Activated CD4-positive, alpha-beta T cell treated with anti-CD3 and anti-CD28 coated beads for 4 hours (primary cell): ENCODE results near the gene ATP9B.
A peak's percentile ranks its signal among the peaks of the same experiment; 100 is the strongest.
"Not testable (repeated sequence)": the region's sequence is repeated elsewhere in the genome, so short reads cannot be mapped to it uniquely, and the experiment has no call there.

Experiments
- DNase-seq, 2 donors: peaks; one replicate each; pipeline ENCODE4 v3.0.0-alpha.2; 2020

Gene ATP9B

DNA sequence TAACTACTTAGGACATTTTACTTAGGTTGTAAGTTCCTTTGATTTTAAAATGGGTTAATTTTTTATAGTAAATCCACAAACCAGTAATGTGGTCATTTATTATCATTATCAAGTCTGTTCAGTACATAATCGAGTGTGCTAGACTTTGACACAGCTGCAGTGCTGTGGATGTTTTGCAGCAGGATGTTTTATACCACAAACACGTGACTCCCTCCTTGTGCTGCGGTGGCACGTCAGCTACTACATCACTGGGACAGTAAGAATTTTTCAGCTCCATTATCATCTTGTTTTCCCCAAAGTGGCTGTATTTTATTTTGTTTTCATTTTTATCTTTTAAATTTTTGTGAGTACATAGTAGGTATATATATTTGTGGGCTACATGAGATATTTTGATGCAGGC is 70.0 kb downstream of the ATP9B start:
- DNase-seq, result peak in 1 of 2 donors; percentile 11

DNA sequence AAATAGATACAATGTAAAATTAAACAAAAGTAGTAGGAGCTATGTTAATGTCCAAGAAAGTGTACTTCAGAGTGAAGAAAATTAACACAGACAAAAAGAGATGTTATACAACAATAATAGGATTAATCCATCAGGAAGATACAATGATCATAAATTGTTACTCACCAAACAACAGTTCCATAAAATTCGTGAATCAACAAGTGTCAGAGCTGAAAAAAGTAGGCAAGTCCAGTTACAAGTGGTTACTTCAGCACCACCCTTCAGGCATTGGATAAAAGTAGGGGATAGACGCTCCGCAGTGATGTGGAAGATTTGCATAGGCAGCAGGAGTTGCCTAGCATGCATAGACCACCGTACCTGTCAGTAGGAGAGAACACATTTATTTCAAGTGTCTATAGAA is 77.8 kb downstream of the ATP9B start:
- no peak for DNase-seq

DNA sequence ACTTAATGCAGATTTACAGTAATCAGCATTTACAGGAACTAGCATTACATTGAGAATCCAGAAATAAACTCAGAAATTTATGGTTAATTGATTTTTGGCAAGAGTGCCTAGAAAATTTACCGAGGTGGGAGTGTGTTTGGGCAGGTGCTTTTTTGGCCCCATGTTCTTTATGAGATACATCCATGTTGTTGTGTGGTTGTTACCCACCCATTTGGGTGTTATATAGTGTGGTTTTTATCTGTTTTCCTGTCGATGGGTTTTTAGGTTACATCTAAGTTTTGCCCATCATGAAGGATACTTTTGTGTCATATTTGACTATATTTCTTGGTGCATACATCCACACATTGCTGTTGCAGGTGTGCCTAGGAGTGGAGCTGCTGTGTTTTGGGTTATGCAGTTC is 82.0 kb downstream of the ATP9B start:
- DNase-seq, result no peak

DNA sequence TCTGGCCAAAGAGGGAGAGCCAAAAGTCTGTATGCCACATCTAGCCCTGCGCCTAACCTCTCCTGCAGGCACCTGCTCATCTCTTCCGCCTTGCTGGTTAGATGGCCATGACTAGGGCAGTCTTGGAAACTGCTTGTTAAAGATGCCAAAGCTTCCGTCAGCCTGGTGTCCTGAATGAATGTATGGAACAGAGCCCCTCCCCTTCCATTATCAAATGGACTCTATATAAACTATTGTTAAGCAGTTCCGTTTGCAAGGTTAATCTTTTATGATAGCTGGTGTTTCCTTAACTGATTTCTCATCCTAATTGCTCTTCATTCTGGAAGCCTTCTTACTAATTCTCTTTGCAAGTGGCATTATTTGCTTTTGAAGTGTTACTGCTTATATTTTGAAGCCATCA is 87.1 kb downstream of the ATP9B start:
- no peak for DNase-seq

DNA sequence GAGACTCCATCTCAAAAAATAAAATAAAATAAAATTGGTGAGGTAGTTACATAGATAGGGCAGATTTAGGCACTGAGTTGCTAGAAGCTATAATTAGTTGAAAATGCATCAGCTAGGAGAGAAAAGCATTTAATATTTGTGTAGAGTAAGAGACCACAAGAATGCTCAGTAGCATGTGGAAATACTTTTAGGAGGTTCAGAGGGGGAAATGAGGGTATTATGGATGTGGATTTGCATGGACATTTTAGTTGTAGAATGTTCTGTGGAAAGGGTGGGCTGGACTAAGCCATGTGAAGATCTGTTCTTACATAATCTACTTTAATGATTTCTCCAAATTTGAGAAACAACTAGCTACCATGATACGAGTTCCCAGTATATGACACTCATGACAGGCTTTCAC is 95.5 kb downstream of the ATP9B start:
- no peak for DNase-seq

DNA sequence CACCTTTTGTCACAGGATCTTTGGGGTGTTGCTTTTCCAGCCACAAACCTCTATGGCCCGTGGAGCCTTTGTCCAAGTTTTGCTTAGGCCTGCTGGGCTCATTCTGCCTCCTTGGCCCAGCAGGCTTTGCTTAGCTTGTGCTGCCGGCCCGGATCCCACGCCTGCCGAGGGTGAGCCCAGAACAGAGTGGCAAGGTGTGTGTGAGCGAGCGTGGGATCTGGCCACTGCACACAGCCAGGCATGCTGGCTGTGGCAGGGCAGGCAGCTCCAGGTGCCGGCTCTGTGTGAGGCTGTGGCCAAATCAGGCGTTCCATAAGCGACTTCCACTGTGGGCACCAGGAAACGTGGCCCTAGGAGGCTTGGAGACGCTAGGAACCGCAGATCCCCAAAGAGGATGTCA is 97.5 kb downstream of the ATP9B start:
- no peak for DNase-seq

DNA sequence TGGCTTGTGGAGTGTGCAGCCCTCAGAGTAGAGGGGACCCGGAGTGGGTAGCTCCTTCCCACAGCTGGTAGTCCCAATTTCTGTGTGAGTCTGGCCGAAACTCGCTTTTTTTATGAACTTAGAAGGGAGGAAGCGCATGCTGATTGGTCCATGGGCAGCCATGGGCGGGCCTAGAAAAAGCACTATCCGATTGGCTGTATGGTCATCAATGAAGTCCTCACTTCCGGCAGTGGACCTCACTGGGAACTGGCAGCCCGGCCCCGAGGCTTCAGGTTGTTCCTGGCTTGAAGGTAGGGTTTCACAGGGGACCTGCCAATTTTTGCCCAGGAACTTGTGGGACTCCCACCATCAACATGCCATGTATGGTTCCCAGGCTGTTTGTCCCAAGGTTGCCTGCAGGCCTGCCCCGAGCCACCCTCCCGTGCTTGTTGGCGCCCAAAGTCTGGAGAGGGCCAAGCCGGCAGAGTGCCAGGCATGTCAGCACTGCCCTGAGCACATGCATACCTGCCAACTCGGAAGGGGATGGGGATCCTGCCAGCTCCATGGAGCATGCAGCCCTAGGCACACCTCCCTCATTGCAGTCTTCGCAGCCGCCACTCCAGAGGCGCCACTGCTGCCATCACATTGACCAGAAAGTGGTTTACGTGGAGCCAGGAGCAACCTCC is 98.5 kb downstream of the ATP9B start:
- DNase-seq, result no peak

DNA sequence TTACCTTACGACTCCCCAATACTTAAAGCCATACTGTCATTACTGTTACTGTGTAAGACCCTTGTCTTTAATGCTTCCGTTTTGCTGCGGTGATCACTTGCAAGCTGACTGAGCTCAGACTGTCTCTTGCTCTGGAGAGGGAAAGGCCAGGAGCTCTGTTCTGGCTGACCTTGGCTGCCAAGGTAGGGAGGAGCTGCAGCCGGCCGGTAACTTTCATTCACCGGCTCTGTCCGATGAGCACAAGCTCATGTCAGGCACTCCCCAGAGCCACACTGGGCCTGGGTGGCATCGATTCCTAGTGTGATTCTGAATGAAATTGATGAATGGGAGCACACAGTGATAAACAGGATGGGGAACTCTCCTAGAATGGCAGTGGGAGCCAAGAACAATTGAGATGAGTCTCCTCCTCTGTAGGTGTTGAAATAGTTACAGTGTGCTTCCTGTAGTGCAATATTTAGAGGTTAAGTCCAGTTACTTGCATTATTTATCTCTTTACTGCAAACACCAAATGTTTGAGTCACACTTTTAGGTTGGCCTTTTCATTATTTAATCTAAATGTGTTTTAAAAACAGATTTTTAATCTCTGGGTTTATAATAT is 100.9 kb downstream of the ATP9B start:
- no peak for DNase-seq

DNA sequence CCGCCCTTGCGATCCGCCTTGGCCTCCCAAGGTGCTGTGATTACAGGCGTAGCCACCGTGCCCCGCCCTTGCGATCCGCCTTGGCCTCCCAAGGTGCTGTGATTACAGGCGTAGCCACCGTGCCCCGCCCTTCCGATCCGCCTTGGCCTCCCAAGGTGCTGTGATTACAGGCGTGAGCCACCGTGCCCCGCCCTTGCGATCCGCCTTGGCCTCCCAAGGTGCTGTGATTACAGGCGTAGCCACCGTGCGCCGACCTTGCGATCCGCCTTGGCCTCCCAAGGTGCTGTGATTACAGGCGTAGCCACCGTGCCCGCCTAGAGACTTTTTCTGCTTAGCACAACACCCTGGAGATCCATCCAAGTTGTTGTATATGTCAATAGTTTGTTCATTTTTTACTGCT is 103.1 kb downstream of the ATP9B start:
- not testable (repeated sequence) for DNase-seq

DNA sequence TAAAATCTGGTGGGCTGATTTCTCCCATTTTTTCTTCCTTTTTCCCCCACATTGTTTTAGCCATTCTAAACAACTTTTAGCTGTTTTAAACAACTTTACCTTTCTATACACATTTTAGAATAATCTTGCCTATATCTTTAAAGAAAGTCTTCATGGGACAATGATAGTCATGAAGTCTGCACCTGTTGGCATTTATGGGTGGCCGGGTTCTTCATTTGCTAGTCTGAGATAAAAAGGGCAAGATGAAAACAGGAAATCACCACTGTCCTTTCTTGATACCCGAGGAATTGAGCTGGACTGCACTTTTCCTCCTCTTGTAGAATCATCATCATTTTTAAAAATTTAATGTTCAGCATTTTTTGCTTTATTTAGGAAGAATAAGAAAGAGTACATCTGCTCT is 104.5 kb downstream of the ATP9B start:
- no peak for DNase-seq

DNA sequence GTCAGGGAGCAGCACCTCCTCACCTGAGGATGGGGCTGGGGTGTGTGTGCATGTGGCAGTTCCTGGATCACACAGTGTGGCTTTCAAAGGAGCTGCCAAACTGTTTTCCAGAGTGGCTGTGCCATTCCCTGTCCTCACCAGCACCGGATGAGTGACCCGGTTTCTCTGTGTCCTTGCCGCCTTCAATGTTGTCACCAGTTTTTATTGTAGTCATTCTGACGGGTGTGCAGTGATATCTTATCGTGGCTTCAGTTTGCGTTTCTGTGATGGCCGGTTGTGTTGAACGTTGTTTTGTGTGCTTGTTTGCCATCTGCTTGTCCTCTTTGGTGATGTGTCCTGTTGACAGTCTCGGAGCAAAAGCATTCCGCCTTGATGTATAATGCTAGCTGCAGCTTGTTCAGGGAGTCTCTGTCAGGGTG is 108.9 kb downstream of the ATP9B start:
- no peak for DNase-seq

DNA sequence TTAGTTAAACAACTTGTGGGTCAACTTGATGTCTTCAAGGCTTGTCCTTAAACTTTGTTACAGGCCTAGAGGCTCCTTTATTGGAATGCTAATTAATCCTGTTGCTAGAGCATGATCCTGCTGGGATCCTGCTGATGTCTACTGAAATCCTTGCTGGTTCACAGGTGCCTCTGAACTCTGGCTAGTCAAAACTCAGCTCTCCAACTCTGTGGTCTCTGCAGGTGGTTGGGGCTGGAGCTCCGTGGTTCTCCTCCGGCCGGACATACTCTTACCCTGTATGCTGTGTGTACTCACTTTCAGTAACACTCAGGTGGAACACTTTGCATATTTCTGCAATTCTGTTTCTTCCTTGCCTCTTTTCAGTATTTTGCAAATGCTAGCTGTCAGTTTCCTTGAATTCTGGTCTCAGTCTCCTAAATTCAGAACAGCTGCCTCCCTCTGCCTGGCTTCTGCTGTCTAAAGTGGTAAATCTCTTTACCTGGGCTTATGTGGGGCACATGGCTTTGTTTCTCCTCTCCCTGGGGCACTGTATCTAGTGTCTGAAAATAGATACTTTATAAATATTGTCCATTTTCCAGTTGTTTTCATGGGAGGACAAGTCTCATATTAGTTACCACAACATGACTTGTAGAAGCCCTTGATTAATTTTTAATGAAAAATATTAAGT is 113.0 kb downstream of the ATP9B start:
- no peak for DNase-seq

DNA sequence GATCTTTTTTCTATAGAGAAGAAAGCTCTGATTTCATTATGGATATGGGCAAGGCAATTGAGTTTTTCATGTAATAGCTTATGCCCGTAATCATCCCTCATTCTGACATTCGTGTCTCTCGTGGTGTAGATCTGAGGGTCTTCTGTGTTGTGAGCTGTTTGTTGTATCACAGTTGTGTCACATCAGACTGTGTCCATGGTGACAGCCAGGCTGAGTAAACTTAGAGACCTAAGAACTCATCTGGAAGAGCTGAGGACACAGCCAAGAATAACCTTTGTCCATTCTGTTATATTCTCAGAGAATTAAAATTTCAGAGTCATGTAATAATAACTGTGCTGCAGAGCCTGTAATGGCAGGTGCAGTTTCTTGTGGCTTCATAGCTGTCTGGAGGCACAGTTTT is 116.5 kb downstream of the ATP9B start:
- DNase-seq, result no peak

DNA sequence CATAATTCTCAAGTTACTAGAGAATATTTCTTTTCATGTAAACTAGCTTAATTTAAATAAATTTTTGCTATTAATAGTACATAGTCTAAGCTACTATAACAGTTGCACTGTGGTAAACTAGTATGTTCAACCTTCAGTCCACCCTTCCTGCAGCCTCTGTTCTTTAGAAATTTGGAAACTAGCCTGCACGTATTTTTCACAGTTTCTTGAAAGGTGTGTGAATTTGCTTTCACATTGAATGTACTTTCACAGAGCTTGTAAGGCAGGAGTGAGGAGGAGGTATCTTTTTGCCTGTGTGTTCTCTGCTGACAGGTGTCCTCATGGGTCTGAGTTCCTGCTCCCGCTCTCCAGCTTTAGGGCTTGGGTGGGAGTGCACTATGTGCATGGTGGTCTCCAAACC is 117.5 kb downstream of the ATP9B start:
- no peak for DNase-seq

DNA sequence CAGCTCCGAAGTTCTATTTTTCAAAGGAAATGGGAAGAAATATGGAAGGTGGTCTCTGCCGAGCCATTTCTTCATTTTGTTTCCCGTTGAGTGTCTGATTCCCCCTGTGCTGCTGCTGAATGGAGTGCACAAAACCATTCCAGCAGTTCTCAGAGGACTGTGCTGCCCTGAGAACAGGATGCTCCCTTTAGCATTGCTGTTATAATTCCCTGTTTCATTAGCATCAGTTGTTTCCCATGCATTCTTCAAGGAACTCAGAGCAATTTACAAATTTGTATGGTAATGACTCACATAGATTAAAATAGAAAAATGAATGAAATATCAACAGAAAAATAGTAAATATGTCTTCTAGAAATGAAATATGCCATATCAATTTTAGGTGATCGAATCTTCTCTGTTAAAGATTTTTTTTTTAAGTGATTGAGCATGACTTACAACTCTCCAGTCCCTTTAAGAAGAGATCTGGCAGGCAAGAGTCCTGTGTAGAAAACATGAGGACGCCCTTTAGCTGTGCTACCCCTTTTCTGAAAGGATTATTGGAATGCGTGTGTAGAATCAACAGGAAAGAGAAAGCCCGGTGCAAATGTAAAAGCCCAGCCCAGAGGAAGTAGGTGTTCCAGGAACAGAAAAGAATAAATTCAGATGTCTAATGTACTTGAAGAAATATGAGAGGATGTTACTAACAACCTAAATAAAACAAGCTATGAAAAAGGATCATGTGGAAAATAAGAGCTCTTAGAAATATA is 118.5 kb downstream of the ATP9B start:
- no peak for DNase-seq

DNA sequence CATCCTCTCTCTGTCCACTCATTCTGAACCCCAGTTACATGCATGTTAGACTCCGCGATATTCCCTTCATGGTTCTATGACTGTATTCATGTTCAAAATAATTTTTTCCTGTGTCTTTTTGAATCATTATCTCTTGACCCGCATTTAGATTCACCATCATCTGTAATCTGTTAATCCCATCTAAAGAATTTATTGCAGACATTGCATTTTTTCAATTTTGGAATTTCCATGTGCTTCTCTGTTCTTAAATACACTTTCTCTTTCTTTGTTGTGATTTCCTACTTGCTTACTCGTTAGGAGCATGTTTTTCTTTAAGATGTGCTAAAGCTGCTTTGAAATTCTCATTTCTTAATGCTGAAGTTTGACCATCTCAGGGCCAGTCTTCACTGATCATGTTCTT is 122.2 kb downstream of the ATP9B start:
- DNase-seq, result no peak

DNA sequence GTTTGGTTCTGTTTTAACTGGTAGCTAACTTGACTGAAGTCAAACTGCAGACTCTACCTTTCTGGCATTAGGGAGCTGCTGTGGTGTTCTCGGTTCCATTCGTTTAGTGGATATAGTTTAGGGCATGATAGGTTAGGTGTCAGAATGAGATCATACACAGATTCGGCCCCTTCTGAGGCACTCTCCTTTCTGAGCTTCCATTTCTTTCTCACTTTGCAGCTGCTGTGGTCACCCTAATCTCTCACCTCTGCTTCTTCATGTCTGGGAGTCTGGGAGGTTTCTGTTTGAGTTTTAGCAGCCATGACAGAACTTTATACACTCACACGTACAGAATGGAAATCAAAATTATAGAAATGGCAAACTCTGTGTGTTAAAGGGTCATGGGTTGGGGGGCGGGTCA is 122.8 kb downstream of the ATP9B start:
- no peak for DNase-seq

DNA sequence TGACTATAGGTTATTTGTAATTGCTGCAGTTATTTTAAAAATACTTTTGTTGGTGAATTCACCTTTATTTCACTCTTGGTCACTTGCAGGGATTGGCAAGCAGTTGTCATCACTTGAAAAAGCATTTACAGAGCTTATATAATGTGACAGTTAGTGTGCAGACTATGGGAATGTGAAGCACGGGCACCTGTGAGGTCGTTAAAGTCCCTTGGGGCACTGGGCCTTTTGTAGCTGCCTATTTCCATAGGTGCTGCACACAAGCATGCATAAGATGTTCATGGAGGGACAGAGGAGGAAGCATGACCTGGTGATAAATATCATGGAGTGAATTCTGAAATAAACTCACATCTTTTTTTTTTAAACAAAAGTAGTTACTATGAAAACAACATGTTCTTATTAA is 124.6 kb downstream of the ATP9B start:
- no peak for DNase-seq

DNA sequence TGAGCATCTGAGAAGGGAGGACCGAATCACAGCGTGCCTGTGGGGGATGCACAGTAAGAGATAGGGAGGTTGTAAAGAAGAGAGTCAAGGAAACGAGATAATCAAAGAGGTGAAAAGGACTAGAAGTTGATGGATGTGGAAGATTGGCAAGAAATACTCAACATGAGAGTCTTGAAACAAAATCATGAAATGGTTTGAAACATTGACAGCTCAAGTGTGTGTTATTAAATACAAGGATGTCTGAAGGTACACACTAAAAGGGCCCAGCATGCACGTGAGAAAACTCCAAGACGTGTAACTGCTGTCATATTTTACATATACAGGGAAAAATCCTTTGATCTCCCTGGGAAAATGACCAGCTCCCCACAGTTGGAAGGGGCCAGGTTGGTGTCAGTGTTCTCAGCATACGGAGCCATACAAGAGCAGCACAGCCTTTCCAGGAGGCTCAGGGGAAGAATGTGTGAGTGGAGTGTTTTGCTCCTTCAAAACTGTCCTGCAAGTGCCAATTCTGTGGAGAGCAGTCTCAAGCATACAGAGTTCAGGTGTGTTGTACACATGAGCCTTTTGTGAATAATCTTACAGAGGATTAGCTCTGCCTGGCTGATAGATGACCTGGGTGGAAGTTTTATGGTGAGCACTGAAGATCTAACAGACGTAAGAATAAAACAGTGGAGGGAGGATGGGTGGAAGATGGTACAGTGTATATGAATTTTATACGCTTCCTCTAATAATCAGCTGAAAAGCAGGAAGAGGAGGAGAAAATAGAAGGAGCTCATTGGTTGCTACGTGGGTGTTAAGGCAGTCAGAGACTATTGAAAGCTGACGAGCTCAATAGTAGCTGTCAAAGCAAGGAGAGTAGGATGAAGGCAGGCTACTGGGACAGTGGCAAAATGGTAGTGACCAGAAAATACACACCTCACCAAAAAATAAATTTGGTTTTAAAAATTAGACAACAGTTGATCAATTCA is 126.8 kb downstream of the ATP9B start:
- no peak for DNase-seq

DNA sequence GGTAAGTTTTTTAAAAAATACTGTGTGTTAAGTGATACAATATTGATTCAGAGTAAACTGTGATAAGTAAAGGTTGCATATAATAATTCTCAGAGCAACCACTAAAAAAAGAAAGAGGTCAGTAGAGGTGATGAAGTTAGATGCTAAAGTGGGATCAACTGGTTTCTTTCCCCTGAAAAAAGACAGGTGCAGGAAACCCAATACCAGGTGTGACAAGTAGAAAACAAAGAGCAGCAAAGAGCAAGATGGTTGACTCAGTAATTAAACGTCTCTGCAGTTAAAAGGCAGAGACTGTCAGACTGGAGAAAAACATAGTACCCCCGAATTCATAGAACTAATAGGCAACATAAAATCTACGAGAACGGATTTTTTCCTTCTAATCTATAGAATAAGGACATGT is 128.3 kb downstream of the ATP9B start:
- no peak for DNase-seq

DNA sequence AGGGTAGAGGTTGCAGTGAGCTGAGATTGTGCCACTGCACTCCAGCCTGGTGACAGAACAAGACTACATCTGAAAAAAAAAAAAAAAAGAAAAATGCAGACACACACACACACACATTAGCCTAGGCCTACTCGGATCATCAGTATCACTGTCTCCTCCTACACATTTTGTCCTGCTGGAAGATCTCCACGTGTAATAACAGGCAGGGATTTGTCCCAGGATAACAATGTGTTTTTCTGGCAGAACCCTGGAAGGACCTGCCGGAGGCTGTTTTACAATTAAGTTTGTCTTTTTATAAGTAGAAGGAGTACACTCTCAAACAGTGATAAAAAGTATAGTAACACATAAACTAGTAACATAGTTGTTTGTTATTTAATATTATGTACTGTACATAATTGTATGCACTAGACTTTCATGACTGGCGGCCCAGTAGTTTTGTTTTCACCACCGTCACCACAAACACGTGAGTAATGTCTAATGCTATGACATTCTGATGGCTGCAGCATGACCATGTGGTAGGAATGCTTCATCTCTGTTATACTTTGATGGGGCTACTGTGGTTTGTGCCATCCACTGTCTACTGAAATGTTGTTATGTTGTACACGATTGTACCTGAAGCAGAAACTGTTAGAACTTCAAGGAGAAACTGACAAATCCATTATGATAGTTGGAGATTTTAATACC is 130.6 kb downstream of the ATP9B start:
- no peak for DNase-seq
